Stomach (tissue), 4 donors: ENCODE measurements around the gene ZC3H14.

Experiments used
- EP300 ChIP-seq: sonication (generic); formaldehyde crosslinking; IDR thresholded peaks from one replicate; pipeline ENCODE4 v1.6.1; 2017; ENCODE audit warnings: antibody characterized with exemption
- POLR2A ChIP-seq, 4 donors: fragments of 450-650 bp; IDR thresholded peaks; one replicate each; pipeline ENCODE4 v1.6.1; 2016; ENCODE audit warnings: antibody characterized with exemption in 4 of 4, control low read depth in 2 of 4, mild to moderate bottlenecking in 1 of 4, moderate library complexity in 1 of 4
- POLR2AphosphoS5 ChIP-seq, 3 donors: sonication (generic); formaldehyde crosslinking; IDR thresholded peaks; one replicate each; pipeline ENCODE4 v1.6.1; 2016; ENCODE audit warnings: antibody characterized with exemption in 3 of 3
- TF ChIP-seq, protein P1 (sequence below), 7 experiments: fragments of 450-650 bp in 4 of 7; fragments of 200-600 bp in 3 of 7; sonication (generic) in 3 of 7; IDR thresholded peaks; one replicate each; pipeline ENCODE4 v1.5.1; 2016 to 2019; ENCODE audit warnings: antibody characterized with exemption in 7 of 7, control low read depth in 2 of 7, mild to moderate bottlenecking in 1 of 7

DNA sequence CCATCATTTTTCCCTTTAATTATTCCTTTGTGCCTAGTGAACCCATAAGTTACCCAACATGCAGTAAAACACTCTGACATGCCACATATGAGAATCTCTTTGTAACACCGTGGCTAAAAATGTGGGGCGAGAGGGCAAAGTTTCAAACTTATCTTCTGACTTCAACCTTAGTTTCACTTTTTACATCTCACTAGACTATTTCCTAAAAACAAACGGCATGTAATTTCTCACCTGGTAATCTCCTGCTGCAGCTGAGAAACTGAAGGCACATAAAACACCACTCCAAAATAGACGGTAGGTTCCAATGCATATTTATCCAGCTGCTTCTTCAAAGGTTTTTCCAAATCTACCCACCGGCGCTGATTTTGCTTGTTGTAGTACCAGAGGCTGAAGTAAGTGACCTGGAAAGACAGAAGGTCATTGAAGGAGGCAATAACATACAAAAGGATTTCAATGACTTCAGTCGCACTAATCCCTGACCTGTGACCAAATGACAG, 45.9 kb upstream of the ZC3H14 start:
- TF ChIP-seq, protein P1, sequence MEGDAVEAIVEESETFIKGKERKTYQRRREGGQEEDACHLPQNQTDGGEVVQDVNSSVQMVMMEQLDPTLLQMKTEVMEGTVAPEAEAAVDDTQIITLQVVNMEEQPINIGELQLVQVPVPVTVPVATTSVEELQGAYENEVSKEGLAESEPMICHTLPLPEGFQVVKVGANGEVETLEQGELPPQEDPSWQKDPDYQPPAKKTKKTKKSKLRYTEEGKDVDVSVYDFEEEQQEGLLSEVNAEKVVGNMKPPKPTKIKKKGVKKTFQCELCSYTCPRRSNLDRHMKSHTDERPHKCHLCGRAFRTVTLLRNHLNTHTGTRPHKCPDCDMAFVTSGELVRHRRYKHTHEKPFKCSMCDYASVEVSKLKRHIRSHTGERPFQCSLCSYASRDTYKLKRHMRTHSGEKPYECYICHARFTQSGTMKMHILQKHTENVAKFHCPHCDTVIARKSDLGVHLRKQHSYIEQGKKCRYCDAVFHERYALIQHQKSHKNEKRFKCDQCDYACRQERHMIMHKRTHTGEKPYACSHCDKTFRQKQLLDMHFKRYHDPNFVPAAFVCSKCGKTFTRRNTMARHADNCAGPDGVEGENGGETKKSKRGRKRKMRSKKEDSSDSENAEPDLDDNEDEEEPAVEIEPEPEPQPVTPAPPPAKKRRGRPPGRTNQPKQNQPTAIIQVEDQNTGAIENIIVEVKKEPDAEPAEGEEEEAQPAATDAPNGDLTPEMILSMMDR (IDR thresholded peaks at IDR 0.05) = no peak
- no peak for TF ChIP-seq EP300
- TF ChIP-seq POLR2A (IDR thresholded peaks at IDR 0.05) = no peak
- TF ChIP-seq POLR2AphosphoS5 (IDR thresholded peaks at IDR 0.05) = no peak
